ENCODE results near the gene DCDC1.

DCDC1 gene

DNA sequence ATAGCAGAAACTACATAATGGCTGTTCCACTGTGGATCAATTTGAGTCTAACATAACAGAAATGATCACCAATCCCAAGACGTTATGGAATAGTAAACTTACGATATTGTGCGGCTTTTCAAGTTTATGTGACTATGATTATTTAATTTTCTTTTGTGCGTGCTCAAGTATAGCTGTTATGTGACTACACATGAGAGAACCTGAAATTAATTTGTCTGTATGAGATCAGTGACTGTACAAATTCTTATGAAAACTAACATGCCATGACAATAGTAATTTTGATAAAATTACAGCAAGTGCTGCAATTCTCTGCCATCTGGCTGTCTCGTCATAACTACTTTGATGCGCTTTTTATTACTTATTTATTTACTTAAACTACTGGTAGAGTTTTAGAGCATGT is 343.2 kb downstream of the DCDC1 start:
- Mint-ChIP-seq H3K9me3 (no peaks in the 10 kb centered on the region), H3K4me1 (no peaks in the 10 kb centered on the region), H3K27me3 (no peaks in the 10 kb centered on the region), H3K36me3 (no peaks in the 10 kb centered on the region), H3K27ac (no peak overlapping the region), H3K4me3 (no peak overlapping the region)

DNA sequence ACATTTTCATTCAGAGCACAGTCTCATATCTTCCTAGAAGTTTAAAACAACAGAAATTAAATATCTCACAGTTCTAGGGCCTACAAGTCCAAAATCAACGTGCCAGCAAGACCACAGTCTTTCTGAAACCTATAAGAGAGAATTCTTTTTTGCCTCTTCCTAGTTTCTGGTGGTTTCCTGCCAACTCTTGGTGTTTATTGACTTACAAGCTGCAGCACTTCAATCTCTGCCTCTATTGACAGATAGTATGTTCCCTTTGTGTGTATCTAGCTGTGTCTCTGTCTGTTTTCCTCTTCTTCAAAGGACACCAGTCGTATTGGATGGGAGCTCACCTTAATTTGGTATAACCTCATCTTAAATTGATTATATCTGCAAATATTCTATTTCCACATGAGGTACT is 347.5 kb downstream of the DCDC1 start:
- H3K4me1 Mint-ChIP-seq, result no peaks in the 10 kb centered on the region
- H3K9me3 Mint-ChIP-seq, result no peaks in the 10 kb centered on the region
- no peaks in the 10 kb centered on the region for H3K27me3 Mint-ChIP-seq
- no peak overlapping the region for H3K4me3 Mint-ChIP-seq
- H3K27ac Mint-ChIP-seq, result no peak overlapping the region
- H3K36me3 Mint-ChIP-seq, result no peaks in the 10 kb centered on the region

DNA sequence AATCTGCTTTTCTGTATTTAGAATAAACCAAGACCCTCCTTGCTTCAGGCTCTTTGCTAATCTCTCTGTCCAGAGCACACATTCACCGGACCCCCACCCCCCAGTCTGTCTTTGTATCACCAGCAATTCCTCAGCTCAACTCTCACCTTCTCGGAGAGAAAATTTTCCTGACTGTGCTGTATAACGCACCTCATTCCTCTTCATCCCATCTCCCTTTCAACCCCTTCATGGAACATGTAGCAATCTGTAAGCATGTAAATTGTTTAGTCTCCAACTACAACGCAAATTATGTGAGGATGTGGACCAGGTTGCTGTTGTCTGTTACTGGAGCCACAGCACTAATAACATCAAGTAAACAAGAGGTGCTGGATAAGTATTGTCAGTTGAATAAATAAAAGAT is 349.8 kb downstream of the DCDC1 start:
- no peaks in the 10 kb centered on the region for H3K27me3 Mint-ChIP-seq
- H3K9me3 Mint-ChIP-seq, result no peaks in the 10 kb centered on the region
- H3K4me1 Mint-ChIP-seq, result no peaks in the 10 kb centered on the region
- H3K27ac Mint-ChIP-seq, result no peak overlapping the region
- H3K4me3 Mint-ChIP-seq, result no peak overlapping the region
- no peaks in the 10 kb centered on the region for H3K36me3 Mint-ChIP-seq

DNA sequence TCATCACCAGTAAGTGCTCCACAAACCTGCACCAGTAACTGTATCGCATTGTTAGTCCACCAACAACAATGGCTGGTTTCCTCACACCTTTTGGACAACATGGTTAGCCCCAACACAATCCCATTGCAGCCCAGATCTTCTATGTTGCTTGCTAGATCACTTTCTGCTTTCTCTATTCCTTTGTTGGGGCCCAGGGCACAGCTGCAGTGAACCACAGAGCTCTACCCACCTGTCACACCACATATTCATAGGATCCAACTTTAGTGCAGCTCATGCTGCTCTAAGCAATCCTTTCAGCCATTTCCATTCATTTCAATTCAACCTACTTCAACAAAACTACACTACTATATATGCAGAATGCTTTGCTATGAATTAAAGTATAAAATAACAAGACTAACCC is 364.3 kb downstream of the DCDC1 start:
- no peaks in the 10 kb centered on the region for H3K27me3 Mint-ChIP-seq
- no peaks in the 10 kb centered on the region for H3K4me1 Mint-ChIP-seq
- H3K4me3 Mint-ChIP-seq, result no peak overlapping the region
- H3K9me3 Mint-ChIP-seq, result no peaks in the 10 kb centered on the region
- no peaks in the 10 kb centered on the region for H3K36me3 Mint-ChIP-seq
- no peak overlapping the region for H3K27ac Mint-ChIP-seq

DNA sequence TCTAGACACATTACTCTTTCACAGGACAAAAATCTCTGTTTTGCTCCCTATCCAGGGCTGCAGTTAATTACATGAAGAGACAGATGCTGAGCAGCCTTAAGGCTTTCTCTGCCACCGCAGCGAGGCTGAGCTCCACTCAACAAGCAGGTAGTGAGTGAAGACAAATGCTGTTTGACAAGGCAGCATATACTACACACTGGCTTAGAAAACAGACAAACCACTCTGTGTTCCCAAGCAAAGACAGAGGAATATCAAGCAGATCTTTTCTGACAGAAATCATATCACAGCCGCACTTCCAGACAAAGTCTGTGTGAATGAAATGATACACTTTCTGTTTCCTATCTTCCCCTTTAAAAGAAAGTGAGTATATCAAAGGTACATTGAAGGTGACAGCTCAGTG is 368.1 kb downstream of the DCDC1 start:
- Mint-ChIP-seq H3K4me3 (no peak overlapping the region), H3K4me1 (no peaks in the 10 kb centered on the region), H3K27ac (no peak overlapping the region), H3K9me3 (no peaks in the 10 kb centered on the region), H3K27me3 (no peaks in the 10 kb centered on the region), H3K36me3 (no peaks in the 10 kb centered on the region)

DNA sequence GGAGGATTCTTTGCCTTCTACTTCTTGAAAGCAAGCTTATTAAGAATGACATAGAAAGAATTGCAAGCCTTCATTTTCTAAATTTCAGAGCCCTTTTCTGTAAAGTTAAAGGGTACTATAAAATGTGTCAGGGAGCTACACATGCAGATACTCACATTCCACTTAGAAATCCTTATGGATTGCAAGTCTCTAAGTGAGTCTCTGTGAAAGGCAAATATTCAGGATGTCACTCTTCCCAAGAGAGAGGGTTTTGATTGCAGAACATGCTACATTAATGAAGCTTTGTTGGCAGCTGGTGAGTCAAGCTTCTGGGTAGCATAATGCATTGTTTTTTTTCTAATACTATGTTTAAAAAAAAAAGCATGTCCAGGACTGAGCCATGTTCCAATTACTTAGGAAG is 369.2 kb downstream of the DCDC1 start:
- Mint-ChIP-seq H3K27me3 (no peaks in the 10 kb centered on the region), H3K9me3 (no peaks in the 10 kb centered on the region), H3K27ac (no peak overlapping the region), H3K4me1 (no peaks in the 10 kb centered on the region), H3K4me3 (no peak overlapping the region), H3K36me3 (no peaks in the 10 kb centered on the region)

DNA sequence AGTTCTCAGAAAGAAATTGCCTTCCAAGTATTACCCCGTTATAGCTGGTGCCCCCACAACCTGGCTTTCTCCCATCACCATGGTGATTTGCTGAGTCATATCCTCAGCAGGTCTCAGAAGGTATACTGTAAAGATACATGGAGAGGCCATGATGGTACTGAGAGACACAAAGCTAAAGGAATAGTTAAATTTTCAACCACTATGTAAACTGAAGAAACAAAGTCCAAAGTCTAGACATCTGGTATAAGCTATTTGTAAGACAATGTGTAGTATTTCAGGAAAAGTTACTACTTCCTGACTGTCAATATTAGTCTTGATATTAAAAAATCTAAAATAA is 377.1 kb downstream of the DCDC1 start:
- H3K4me3 Mint-ChIP-seq, result no peak overlapping the region
- peaks cover 2% of the 10 kb centered on the region for H3K27me3 Mint-ChIP-seq
- no peaks in the 10 kb centered on the region for H3K4me1 Mint-ChIP-seq
- H3K36me3 Mint-ChIP-seq, result no peaks in the 10 kb centered on the region
- no peak overlapping the region for H3K27ac Mint-ChIP-seq
- H3K9me3 Mint-ChIP-seq, result no peaks in the 10 kb centered on the region

DNA sequence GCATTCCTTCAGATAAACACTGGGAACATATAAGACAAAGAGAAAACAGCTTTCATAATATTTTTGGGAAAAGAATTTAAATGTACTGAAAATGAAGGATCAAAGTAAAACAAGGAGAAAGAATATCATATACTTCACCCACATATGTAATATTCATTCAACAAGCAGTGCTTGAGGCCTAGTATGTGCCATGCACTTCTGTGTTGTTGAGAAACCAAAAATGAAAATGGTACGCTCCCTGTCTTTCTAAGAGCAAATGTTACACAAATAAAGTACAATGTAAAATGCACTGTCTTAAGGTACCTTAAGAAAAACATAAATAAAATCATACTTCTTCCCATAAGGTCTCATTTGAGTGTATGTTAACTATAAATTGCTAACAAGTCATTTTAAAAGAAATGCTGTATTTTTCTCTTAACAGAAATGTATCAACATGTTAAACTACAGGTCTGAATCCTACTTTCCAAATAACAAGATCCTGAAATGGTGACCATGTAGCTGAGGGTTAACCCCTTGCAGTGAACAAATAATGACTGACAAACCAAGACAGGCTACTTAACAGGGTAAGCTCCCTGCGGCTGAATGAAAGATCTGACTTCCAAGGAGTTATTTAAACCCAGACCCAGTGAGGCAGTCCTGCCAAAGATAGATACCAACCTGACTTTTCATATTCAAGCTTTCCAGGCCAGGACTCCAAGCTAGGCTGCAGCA is 377.6 kb downstream of the DCDC1 start:
- Mint-ChIP-seq H3K9me3 (no peaks in the 10 kb centered on the region), H3K27me3 (peaks cover 2% of the 10 kb centered on the region), H3K4me1 (no peaks in the 10 kb centered on the region), H3K27ac (no peak overlapping the region), H3K4me3 (no peak overlapping the region), H3K36me3 (no peaks in the 10 kb centered on the region)

DNA sequence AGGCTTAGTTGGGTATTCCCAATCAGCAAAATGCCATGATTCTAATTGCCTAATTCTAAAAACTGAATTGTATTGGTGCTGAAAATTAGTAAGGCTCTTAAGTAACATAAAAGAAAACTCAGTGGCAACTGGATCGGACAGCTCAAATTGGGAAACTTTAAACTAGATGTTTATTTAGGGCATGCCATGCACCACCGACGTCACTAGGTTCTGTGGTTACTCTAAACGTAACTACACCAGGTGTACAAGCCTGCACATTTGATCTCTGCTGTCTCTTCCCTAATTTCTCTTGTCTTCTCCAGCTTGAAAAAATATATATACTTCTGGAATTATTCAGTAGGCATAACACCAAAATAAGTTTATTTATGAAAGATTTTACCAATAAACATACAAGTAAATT is 378.2 kb downstream of the DCDC1 start:
- H3K27me3 Mint-ChIP-seq, result peaks cover 2% of the 10 kb centered on the region
- H3K4me1 Mint-ChIP-seq, result no peaks in the 10 kb centered on the region
- H3K36me3 Mint-ChIP-seq, result no peaks in the 10 kb centered on the region
- no peak overlapping the region for H3K4me3 Mint-ChIP-seq
- H3K27ac Mint-ChIP-seq, result no peak overlapping the region
- H3K9me3 Mint-ChIP-seq, result no peaks in the 10 kb centered on the region

DNA sequence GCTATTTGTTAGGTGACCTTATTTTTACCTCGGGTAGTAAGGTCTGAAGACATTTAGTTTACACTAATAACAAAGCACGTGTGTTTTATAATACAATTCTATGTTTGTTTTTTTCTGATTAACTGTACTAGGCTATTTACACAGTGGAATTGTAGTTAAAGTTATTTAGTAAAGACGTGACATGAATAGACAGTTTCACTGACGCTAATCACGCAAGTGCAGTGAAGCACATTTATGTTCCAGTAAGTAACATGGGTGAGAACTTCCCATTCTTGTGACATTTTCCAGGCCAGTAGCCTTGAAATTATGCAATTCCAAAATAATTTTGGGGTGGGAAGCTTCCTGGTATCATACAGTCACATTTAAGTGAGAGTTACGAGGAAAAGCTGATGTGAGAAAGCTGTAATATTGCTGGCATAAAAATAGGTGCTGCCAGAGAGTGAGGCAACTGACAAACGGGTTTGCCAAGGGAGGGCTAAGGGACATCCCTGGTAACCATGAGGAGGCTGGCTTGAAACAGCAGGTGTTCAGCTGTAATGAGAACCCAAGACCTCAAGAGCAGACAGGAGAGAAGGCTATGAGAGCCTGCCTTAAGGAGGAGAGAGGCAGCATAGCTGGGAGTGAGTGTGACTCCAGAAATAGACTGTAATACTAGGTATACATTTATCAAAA is 378.8 kb downstream of the DCDC1 start:
- H3K27ac Mint-ChIP-seq, result no peak overlapping the region
- no peak overlapping the region for H3K4me3 Mint-ChIP-seq
- H3K4me1 Mint-ChIP-seq, result no peaks in the 10 kb centered on the region
- peaks cover 2% of the 10 kb centered on the region for H3K27me3 Mint-ChIP-seq
- H3K9me3 Mint-ChIP-seq, result no peaks in the 10 kb centered on the region
- H3K36me3 Mint-ChIP-seq, result no peaks in the 10 kb centered on the region

DNA sequence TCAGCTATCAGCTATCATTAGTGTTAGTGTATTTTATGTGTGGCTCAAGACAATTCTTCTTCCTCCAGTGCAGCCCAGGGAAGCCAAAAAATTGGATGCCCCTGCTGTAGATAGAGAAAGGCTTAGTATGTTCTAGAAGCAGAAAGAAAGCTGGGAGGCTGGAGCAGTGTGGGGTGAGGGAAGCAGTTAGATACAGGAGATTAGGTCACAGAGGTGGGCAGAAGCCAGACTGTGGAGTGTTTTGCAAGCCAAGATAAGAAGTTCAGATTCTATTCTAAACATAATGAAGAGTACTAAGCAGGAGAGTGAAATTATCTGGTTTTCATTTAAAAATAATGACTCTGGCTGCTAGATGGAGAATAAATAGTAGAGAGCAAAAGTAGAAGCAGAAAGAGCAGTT is 381.7 kb downstream of the DCDC1 start:
- Mint-ChIP-seq H3K27me3 (peaks cover 4% of the 10 kb centered on the region), H3K4me1 (no peaks in the 10 kb centered on the region), H3K27ac (no peak overlapping the region), H3K4me3 (no peak overlapping the region), H3K9me3 (no peaks in the 10 kb centered on the region), H3K36me3 (no peaks in the 10 kb centered on the region)

DNA sequence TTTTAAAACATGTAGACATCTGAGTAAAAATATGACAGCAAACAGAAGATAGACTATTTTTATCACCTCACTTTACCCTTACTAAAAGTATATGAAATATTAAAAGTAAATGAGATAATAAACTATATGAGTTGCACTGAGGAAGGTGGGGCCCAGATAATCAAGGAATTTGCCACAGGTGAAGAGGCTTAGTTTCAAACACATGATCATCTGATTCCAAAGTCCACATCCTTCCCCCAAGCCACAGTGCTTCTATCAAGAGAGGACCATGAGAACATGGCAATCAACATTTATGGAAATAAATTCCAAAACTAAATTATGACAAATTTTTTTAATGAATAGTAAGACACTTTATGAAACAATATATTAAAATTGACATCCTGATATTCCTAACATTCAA is 384.0 kb downstream of the DCDC1 start:
- Mint-ChIP-seq H3K9me3 (no peaks in the 10 kb centered on the region), H3K4me1 (no peaks in the 10 kb centered on the region), H3K36me3 (no peaks in the 10 kb centered on the region), H3K4me3 (no peak overlapping the region), H3K27ac (no peak overlapping the region), H3K27me3 (peaks cover 4% of the 10 kb centered on the region)

DNA sequence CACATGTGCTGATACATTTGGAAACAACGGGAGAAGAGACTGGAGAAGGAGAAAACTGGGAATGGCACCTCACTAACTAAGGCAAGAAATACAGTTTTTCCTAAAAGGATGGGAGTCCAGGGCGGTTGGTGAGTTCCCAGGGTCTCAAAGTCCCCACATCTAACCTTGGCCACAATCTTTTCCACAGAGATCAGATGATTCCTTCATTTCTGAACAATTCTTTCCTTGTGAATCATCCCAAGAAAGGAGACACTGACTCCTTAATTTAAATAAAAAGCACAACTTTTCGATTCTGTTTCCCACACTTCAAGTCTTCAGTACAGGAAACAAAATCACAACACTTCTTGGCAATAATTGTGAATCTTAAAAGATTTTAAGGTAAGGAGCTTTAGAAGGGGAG is 384.7 kb downstream of the DCDC1 start:
- no peaks in the 10 kb centered on the region for H3K9me3 Mint-ChIP-seq
- no peaks in the 10 kb centered on the region for H3K36me3 Mint-ChIP-seq
- H3K27me3 Mint-ChIP-seq, result peaks cover 4% of the 10 kb centered on the region
- H3K27ac Mint-ChIP-seq, result no peak overlapping the region
- no peaks in the 10 kb centered on the region for H3K4me1 Mint-ChIP-seq
- H3K4me3 Mint-ChIP-seq, result no peak overlapping the region

DNA sequence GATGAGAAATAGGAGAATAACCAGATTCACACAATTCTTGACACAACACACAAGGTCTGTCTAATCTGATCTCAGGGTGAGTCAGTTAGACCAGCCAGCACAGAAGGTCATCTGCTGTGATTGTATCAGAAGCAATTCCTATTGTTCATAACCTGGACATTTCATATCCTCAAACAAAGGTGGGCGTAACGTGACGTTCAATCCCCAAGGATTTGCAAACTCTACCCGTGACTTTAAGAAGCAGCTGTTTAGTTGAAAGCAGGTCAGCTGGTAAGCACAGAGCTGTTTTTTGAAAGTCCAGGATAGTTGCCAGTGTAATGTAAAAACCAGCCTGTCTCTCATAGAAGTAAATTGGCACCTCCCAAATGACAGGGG is 385.1 kb downstream of the DCDC1 start:
- H3K36me3 Mint-ChIP-seq, result no peaks in the 10 kb centered on the region
- H3K9me3 Mint-ChIP-seq, result no peaks in the 10 kb centered on the region
- no peak overlapping the region for H3K4me3 Mint-ChIP-seq
- H3K27ac Mint-ChIP-seq, result no peak overlapping the region
- H3K4me1 Mint-ChIP-seq, result no peaks in the 10 kb centered on the region
- peaks cover 4% of the 10 kb centered on the region for H3K27me3 Mint-ChIP-seq

DNA sequence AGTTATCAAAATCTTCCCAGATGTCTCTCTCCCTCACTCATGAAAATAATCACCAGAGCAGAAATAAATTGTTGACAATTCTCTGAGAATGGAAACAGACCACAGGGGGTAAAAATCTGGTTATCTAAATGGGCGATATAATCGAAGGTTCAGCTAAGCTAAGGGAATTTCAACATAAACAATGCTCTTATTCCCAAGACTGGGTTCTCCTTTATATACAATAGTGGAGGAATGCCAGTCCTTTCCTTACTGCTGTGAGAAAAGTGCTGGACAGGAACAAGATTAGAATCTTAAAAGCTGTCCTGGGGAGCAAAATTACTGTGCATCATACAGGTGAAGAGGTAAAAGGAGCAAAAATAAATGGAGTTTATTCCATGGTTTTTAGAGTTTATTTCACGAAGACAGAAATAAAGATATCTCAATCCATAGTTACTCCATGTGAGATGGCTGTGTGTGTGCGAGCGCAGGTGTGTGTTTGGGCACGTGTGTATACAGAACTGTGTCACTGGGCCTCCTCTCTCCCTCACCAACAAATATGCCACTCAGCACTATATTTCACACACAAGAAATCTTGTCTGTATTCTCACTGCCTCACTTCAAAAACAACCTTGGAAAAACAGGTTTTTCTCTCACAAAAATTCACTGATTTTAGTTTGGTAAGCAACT is 385.6 kb downstream of the DCDC1 start:
- no peaks in the 10 kb centered on the region for H3K9me3 Mint-ChIP-seq
- peaks cover 3% of the 10 kb centered on the region for H3K27me3 Mint-ChIP-seq
- no peaks in the 10 kb centered on the region for H3K36me3 Mint-ChIP-seq
- no peak overlapping the region for H3K27ac Mint-ChIP-seq
- no peak overlapping the region for H3K4me3 Mint-ChIP-seq
- no peaks in the 10 kb centered on the region for H3K4me1 Mint-ChIP-seq

DNA sequence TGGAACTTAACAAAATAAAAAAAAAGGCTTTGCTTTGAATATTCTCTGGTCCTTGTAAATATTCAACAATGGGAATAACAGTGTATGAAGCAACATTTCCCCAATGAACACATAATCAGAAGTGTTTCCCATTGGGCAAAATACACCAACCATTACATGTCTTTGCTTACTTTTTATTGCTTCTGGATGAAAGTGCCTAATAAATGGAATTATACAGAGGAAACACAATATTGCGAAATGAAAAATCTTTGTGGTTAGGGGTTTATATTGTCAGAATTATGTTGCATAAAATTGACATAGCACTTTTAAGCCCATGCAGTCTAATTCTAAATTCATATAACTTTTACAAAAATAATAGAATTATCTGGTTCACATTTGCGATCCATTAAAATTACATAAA is 386.4 kb downstream of the DCDC1 start:
- H3K36me3 Mint-ChIP-seq, result no peaks in the 10 kb centered on the region
- H3K4me1 Mint-ChIP-seq, result no peaks in the 10 kb centered on the region
- no peaks in the 10 kb centered on the region for H3K9me3 Mint-ChIP-seq
- no peak overlapping the region for H3K27ac Mint-ChIP-seq
- H3K4me3 Mint-ChIP-seq, result no peak overlapping the region
- peaks cover 2% of the 10 kb centered on the region for H3K27me3 Mint-ChIP-seq

All from activated naive CD4-positive, alpha-beta T cell treated with anti-CD3 and anti-CD28 coated beads, Interleukin-2, amount 50 U/mL, for 24 hours (primary cell).